Thyroid gland (tissue), 4 donors: ENCODE measurements around the gene ITGA5. TPM values are rescaled to one million over a fixed set of nuclear protein-coding genes. Genes with fewer than 3 reads are reported as not detected.

Experiments
- DNase-seq, 2 donors: peaks; one replicate each; pipeline ENCODE4 v3.0.0-alpha.2; 2019
- H3K27ac ChIP-seq, 3 donors: fragments of 200-600 bp; sonication (generic); 1 replicate in 2 of 3; 2 replicates in 1 of 3; pipeline ENCODE4 v1.5.1; 2016 to 2019; ENCODE audit warnings: mild to moderate bottlenecking in 1 of 3, moderate library complexity in 1 of 3
- H3K27me3 ChIP-seq: fragments of 200-600 bp; sonication (generic); one replicate; pipeline ENCODE4 v1.5.1; 2019
- H3K36me3 ChIP-seq, 2 donors: fragments of 200-600 bp; sonication (generic); one replicate each; pipeline ENCODE4 v1.5.1; 2016 to 2019
- H3K4me1 ChIP-seq, 2 donors: fragments of 200-600 bp; sonication (generic); one replicate each; pipeline ENCODE4 v1.5.1; 2017 to 2019
- H3K4me3 ChIP-seq, 3 donors: fragments of 200-600 bp; sonication (generic); replicated peaks in 1 of 3; 1 replicate in 2 of 3; 2 replicates in 1 of 3; pipeline ENCODE4 v1.5.1; 2016; ENCODE audit warnings: mild to moderate bottlenecking in 1 of 3
- H3K9me3 ChIP-seq: fragments of 200-600 bp; sonication (generic); one replicate; pipeline ENCODE4 v1.5.1; 2017
- CTCF ChIP-seq, 6 experiments: fragments of 200-600 bp in 3 of 6; fragments of 450-650 bp in 3 of 6; sonication (generic) in 3 of 6; IDR thresholded peaks; one replicate each; pipeline ENCODE4 v1.5.1; 2016 to 2019; ENCODE audit warnings: antibody characterized with exemption in 6 of 6, mild to moderate bottlenecking in 2 of 6, inconsistent platforms in 1 of 6, moderate library complexity in 1 of 6
- POLR2A ChIP-seq, 2 donors: fragments of 450-650 bp; IDR thresholded peaks; one replicate each; pipeline ENCODE4 v1.6.1; 2017; ENCODE audit warnings: antibody characterized with exemption in 2 of 2, mild to moderate bottlenecking in 2 of 2, moderate library complexity in 1 of 2
- WGBS, 2 donors: methylation state at CpG; one replicate each; pipeline ENCODE4 v1.1.5; 2017; 5-methylcytosine and 5-hydroxymethylcytosine counted together
- intact Hi-C: fragments of 100-400 bp; cut with DNase I; formaldehyde crosslinking; loops from one replicate; pipeline ENCODE4 v1.15.1; 2023
- total RNA-seq, 4 donors: library from RNA; depleted of rRNA; stranded (reverse); fragments of >200 nt; gene quantifications; one replicate each; pipeline ENCODE4 v1.2.3, GENCODE V29; 2016

Gene ITGA5
- total RNA-seq, 4 donors from 2014 or later, result 40.3 to 64.5 (median 51.6) TPM

GRCh38 chr12:54447917-54448316 lies 28.9 kb upstream of the ITGA5 start:
- H3K27ac ChIP-seq, result no peak overlapping the region
- no peaks in the 10 kb centered on the region for H3K9me3 ChIP-seq
- H3K27me3 ChIP-seq, result no peaks in the 10 kb centered on the region
- DNase-seq, result no peak
- TF ChIP-seq CTCF (IDR thresholded peaks at IDR 0.05), result no peak
- no peak for TF ChIP-seq POLR2A (IDR thresholded peaks at IDR 0.05)
- intact Hi-C loops, result no loop called here
- no peaks in the 10 kb centered on the region for H3K4me1 ChIP-seq
- no peak overlapping the region for H3K4me3 ChIP-seq
- no peaks in the 10 kb centered on the region for H3K36me3 ChIP-seq
- 92 to 93% methylated on average over 2 of the region's 2 CpGs for WGBS, 2 donors

- intact Hi-C loops, result no loop called here
- Histone ChIP-seq H3K9me3 (no peaks in the 10 kb centered on the region), H3K4me3 (no peak overlapping the region), H3K27me3 (no peaks in the 10 kb centered on the region), H3K27ac (no peak overlapping the region), H3K36me3 (no peaks in the 10 kb centered on the region), H3K4me1 (peaks cover 3% of the 10 kb centered on the region in 2 donors)
- no peak for DNase-seq
- no peak for TF ChIP-seq CTCF (IDR thresholded peaks at IDR 0.05)
- no peak for TF ChIP-seq POLR2A (IDR thresholded peaks at IDR 0.05)
Measured at GRCh38 chr12:54444206-54444605, 25.1 kb upstream of the ITGA5 start.

DNA sequence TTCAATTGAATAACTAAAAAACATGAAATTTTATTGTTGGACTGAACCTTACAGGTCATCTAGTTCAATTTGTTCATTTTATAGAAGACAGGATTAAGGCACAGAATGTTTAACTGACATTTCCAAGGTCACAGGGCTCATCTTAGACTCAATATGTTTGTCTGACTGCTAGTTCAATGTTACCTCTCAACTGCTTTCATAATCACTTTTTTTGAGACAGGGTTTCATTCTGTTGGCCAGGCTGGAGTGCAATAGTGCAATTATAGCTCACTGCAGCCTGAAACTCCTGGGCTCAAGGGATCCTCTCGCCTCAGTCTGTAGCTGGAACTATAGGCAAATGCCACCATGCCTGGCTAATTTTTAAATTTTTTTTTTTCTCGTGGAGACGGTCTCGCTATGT lies 24.4 kb upstream of the ITGA5 start:
- no peak overlapping the region for H3K27ac ChIP-seq
- intact Hi-C loops, result no loop called here
- DNase-seq, result no peak
- peaks cover 10% of the 10 kb centered on the region in 2 donors for H3K4me1 ChIP-seq
- no peaks in the 10 kb centered on the region for H3K9me3 ChIP-seq
- no peaks in the 10 kb centered on the region for H3K36me3 ChIP-seq
- TF ChIP-seq CTCF (IDR thresholded peaks at IDR 0.05) (no peak), POLR2A (IDR thresholded peaks at IDR 0.05) (no peak)
- H3K27me3 ChIP-seq, result no peaks in the 10 kb centered on the region
- WGBS, 2 donors, result 85 to 88% methylated on average over 4 of the region's 4 CpGs
- H3K4me3 ChIP-seq, result no peak overlapping the region

- Histone ChIP-seq H3K4me1 (peaks cover 10% of the 10 kb centered on the region in 2 donors), H3K36me3 (no peaks in the 10 kb centered on the region)
- TF ChIP-seq CTCF (IDR thresholded peaks at IDR 0.05) (no peak), POLR2A (IDR thresholded peaks at IDR 0.05) (no peak)
Measured at GRCh38 chr12:54442961-54443360, 23.9 kb upstream of the ITGA5 start.

GRCh38 chr12:54442099-54442498 lies 23.0 kb upstream of the ITGA5 start:
- Histone ChIP-seq H3K27ac (no peak overlapping the region), H3K4me3 (no peak overlapping the region), H3K27me3 (no peaks in the 10 kb centered on the region), H3K4me1 (peaks cover 10% of the 10 kb centered on the region in 2 donors), H3K36me3 (no peaks in the 10 kb centered on the region), H3K9me3 (no peaks in the 10 kb centered on the region)
- no peak for DNase-seq
- 57 to 69% methylated on average over 2 of the region's 2 CpGs for WGBS, 2 donors
- TF ChIP-seq CTCF (IDR thresholded peaks at IDR 0.05) (no peak), POLR2A (IDR thresholded peaks at IDR 0.05) (no peak)
- intact Hi-C loops, result no loop called here

More at GRCh38 chr12:54442961-54443360, 23.9 kb upstream of the ITGA5 start:
- Histone ChIP-seq H3K27me3 (no peaks in the 10 kb centered on the region), H3K9me3 (no peaks in the 10 kb centered on the region), H3K27ac (no peak overlapping the region), H3K4me3 (no peak overlapping the region)
- DNase-seq, result no peak
- intact Hi-C loops, result no loop called here
- WGBS, 2 donors, result 90 to 92% methylated on average over 1 of the region's 1 CpG
